TTC549 (cell line): ENCODE results near the gene INHBC.
"Not testable (repeated sequence)": the region's sequence is repeated elsewhere in the genome, so short reads cannot be mapped to it uniquely, and the experiment has no call there.

Experiments used
- FAIRE-seq: peaks from 2 replicates; lab custom pipeline; 2012; peaks lifted over from hg19 to GRCh38; lab: Jason Lieb, UNC

Gene INHBC

GRCh38 chr12:57434517-57435223 is at the start of gene INHBC:
INHBC (plus strand) TSS chr12:57434784; CDS start chr12:57434887, 103 bp downstream.
- no peak for FAIRE-seq

- FAIRE-seq: no peak
Observed at GRCh38 chr12:57385586-57385985, 49.0 kb upstream of the INHBC start.

GRCh38 chr12:57386187-57386720 is 48.3 kb upstream of the INHBC start:
- no peak for FAIRE-seq

- FAIRE-seq: no peak
Observed at GRCh38 chr12:57388425-57388824, 46.2 kb upstream of the INHBC start.

- no peak for FAIRE-seq
Observed at GRCh38 chr12:57389033-57389432, 45.6 kb upstream of the INHBC start.

- no peak for FAIRE-seq
Observed at GRCh38 chr12:57390174-57390573, 44.4 kb upstream of the INHBC start.

- FAIRE-seq: no peak
Observed at GRCh38 chr12:57395121-57395520, 39.5 kb upstream of the INHBC start.

GRCh38 chr12:57397441-57397840 is 37.1 kb upstream of the INHBC start:
- no peak for FAIRE-seq

- not testable (repeated sequence) for FAIRE-seq
Observed at GRCh38 chr12:57399718-57400463, 34.7 kb upstream of the INHBC start.

- no peak for FAIRE-seq
Observed at GRCh38 chr12:57401165-57401564, 33.4 kb upstream of the INHBC start.

- FAIRE-seq: not testable (repeated sequence)
Observed at GRCh38 chr12:57402156-57402555, 32.4 kb upstream of the INHBC start.

- no peak for FAIRE-seq
Observed at GRCh38 chr12:57404966-57405640, 29.5 kb upstream of the INHBC start.

- FAIRE-seq: no peak
Observed at GRCh38 chr12:57410534-57410933, 24.1 kb upstream of the INHBC start.

- FAIRE-seq: not testable (repeated sequence)
Observed at GRCh38 chr12:57414160-57414559, 20.4 kb upstream of the INHBC start.

GRCh38 chr12:57415088-57415487 is 19.5 kb upstream of the INHBC start:
- FAIRE-seq: no peak

- no peak for FAIRE-seq
Observed at GRCh38 chr12:57416039-57416996, 18.3 kb upstream of the INHBC start.

GRCh38 chr12:57418255-57418654 is 16.3 kb upstream of the INHBC start:
- no peak for FAIRE-seq

- FAIRE-seq: no peak
Observed at GRCh38 chr12:57419495-57419894, 15.1 kb upstream of the INHBC start.

- no peak for FAIRE-seq
Observed at GRCh38 chr12:57420482-57420881, 14.1 kb upstream of the INHBC start.

GRCh38 chr12:57426948-57427347 is 7.6 kb upstream of the INHBC start:
- not testable (repeated sequence) for FAIRE-seq

- no peak for FAIRE-seq
Observed at GRCh38 chr12:57428965-57429364, 5.6 kb upstream of the INHBC start.
